Esophagus squamous epithelium (tissue), 5 donors: ENCODE results near the gene CALHM1. TPM values are rescaled to one million over a fixed set of nuclear protein-coding genes. Genes with fewer than 3 reads are reported as not detected.
"Not testable (repeated sequence)": the region's sequence is repeated elsewhere in the genome, so short reads cannot be mapped to it uniquely, and the experiment has no call there.

Source experiments
- DNase-seq: peaks from one replicate; lab custom pipeline; 2025; lab: John Stamatoyannopoulos, UW
- H3K27ac ChIP-seq, 4 donors: fragments of 200-600 bp; sonication (generic); one replicate each; pipeline ENCODE4 v1.5.1; 2016 to 2019; ENCODE audit warnings: mild to moderate bottlenecking in 1 of 4
- H3K27me3 ChIP-seq, 4 donors: fragments of 200-600 bp; sonication (generic); 1 replicate in 3 of 4; 2 replicates in 1 of 4; pipeline versions ENCODE4 v1.5.1 to v1.6.0; 2017 to 2021; ENCODE audit warnings: antibody characterized with exemption in 1 of 4
- H3K36me3 ChIP-seq, 3 donors: fragments of 200-600 bp; sonication (generic); one replicate each; pipeline ENCODE4 v1.5.1; 2016 to 2019
- H3K4me1 ChIP-seq, 3 donors: fragments of 200-600 bp; sonication (generic); one replicate each; pipeline ENCODE4 v1.5.1; 2017 to 2019
- H3K4me3 ChIP-seq, 4 donors: fragments of 200-600 bp; sonication (generic); 1 replicate in 3 of 4; 2 replicates in 1 of 4; pipeline ENCODE4 v1.5.1; 2016 to 2019; ENCODE audit warnings: mild to moderate bottlenecking in 2 of 4, moderate library complexity in 1 of 4
- H3K9me3 ChIP-seq, 3 donors: fragments of 200-600 bp; sonication (generic); one replicate each; pipeline ENCODE4 v1.5.1; 2016 to 2019
- POLR2A ChIP-seq, 4 donors: fragments of 450-650 bp; IDR thresholded peaks; one replicate each; pipeline ENCODE4 v1.6.1; 2017; ENCODE audit warnings: antibody characterized with exemption in 4 of 4, mild to moderate bottlenecking in 4 of 4, moderate library complexity in 3 of 4
- WGBS, 2 donors: methylation state at CpG; one replicate each; pipeline ENCODE4 v1.1.5; 2018; 5-methylcytosine and 5-hydroxymethylcytosine counted together
- intact Hi-C: fragments of 100-400 bp; cut with DNase I; formaldehyde crosslinking; loops from one replicate; pipeline ENCODE4 v1.15.0; 2022
- total RNA-seq, 4 donors: library from RNA; depleted of rRNA; stranded (reverse); fragments of >200 nt; gene quantifications; one replicate each; pipeline ENCODE4 v1.1.0, GENCODE V29; 2016
- TF ChIP-seq, protein P1 (sequence below), 6 experiments: fragments of 450-650 bp in 4 of 6; fragments of 200-600 bp in 2 of 6; sonication (generic) in 2 of 6; IDR thresholded peaks; one replicate each; pipeline ENCODE4 v1.5.1; 2016 to 2019; ENCODE audit warnings: antibody characterized with exemption in 6 of 6, mild to moderate bottlenecking in 4 of 6, moderate library complexity in 4 of 6
- donor health status: DM: yes; HTN: yes; CAD: no.

Gene CALHM1
- total RNA-seq, 4 donors from 2014 or later = not detected

- no peak for TF ChIP-seq POLR2A (IDR thresholded peaks at IDR 0.05)
- TF ChIP-seq, protein P1, sequence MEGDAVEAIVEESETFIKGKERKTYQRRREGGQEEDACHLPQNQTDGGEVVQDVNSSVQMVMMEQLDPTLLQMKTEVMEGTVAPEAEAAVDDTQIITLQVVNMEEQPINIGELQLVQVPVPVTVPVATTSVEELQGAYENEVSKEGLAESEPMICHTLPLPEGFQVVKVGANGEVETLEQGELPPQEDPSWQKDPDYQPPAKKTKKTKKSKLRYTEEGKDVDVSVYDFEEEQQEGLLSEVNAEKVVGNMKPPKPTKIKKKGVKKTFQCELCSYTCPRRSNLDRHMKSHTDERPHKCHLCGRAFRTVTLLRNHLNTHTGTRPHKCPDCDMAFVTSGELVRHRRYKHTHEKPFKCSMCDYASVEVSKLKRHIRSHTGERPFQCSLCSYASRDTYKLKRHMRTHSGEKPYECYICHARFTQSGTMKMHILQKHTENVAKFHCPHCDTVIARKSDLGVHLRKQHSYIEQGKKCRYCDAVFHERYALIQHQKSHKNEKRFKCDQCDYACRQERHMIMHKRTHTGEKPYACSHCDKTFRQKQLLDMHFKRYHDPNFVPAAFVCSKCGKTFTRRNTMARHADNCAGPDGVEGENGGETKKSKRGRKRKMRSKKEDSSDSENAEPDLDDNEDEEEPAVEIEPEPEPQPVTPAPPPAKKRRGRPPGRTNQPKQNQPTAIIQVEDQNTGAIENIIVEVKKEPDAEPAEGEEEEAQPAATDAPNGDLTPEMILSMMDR (IDR thresholded peaks at IDR 0.05) = no peak
- no peak for DNase-seq
- Histone ChIP-seq H3K4me3 (peak overlapping the region in 1 of 4 donors; percentile 79), H3K27ac (no peak overlapping the region), H3K9me3 (no peaks in the 10 kb centered on the region), H3K4me1 (peaks cover 9 to 28% (median 14%) of the 10 kb centered on the region in 3 donors), H3K27me3 (peaks cover 0 to 69% (median 10%) of the 10 kb centered on the region in 4 donors), H3K36me3 (no peaks in the 10 kb centered on the region)
- intact Hi-C loops = no loop called here
- WGBS, 2 donors = 66 to 82% methylated on average over 3 to 5 of the region's 5 CpGs
Observed at GRCh38 chr10:103492655-103493261, 34.1 kb upstream of the CALHM1 start.

DNA sequence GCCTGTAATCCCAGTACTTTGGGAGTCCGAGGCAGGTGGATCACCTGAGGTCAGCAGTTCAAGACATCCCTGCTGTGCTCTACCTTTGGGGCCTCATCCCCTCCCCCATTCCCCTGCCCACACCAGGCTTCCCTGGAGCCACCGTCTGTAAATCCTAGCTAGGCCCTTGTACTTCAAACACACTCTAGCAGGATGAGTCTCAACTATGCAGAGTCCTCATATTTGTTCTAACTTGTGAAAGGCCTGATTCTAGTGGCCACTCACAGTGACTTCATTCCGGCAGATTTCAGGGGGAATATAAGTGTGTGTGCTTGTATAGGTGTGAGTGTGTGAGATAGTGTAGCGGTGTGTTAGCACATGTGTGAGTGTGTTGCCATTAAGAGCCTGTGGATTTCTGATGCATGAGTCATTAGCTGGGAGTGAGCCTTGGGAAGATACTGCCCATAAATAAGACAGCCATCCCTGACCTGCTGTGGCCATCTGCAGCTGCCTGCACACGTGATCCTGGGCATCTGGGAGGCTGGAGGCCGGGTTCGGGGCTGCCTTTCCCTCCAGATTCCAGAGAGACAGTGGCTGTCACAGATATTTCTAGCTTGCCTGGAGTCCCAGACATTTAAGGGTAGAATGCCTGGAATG lies 33.1 kb upstream of the CALHM1 start:
- Histone ChIP-seq H3K36me3 (no peaks in the 10 kb centered on the region), H3K27me3 (peaks cover 0 to 60% (median 10%) of the 10 kb centered on the region in 4 donors), H3K27ac (no peak overlapping the region), H3K4me3 (no peak overlapping the region), H3K4me1 (peaks cover 9 to 28% (median 14%) of the 10 kb centered on the region in 3 donors), H3K9me3 (no peaks in the 10 kb centered on the region)
- WGBS, 2 donors = 52 to 57% methylated on average over 3 to 7 of the region's 7 CpGs
- no peak for TF ChIP-seq POLR2A (IDR thresholded peaks at IDR 0.05)
- TF ChIP-seq, protein P1 (IDR thresholded peaks at IDR 0.05) = no peak
- DNase-seq = no peak
- intact Hi-C loops = no loop called here

DNA sequence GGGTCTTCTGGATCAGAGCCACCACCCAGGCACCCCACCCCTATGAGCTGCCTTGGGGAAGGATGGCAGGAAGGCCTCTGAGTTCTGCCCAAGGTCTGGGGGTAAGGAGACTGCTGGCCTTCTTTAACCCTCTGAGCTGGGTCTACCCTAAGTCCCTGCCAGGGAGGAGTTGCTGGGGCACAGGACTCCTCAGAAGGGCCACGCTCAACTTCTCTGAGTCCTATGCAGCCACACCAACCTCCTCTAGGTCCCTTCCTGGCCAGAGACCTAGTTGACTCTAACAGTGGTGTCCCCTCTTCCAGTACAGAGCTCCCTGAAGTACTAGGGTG lies 32.2 kb upstream of the CALHM1 start:
- Histone ChIP-seq H3K4me1 (peaks cover 9 to 28% (median 14%) of the 10 kb centered on the region in 3 donors), H3K9me3 (no peaks in the 10 kb centered on the region), H3K4me3 (no peak overlapping the region), H3K27ac (no peak overlapping the region), H3K36me3 (no peaks in the 10 kb centered on the region), H3K27me3 (peaks cover 0 to 52% (median 10%) of the 10 kb centered on the region in 4 donors)
- WGBS, 2 donors = 100% methylated on average over 1 of the region's 1 CpG; no CpG with 5 or more reads in 1 of the 2 donors
- intact Hi-C loops = no loop called here
- no peak for DNase-seq
- TF ChIP-seq, protein P1 (IDR thresholded peaks at IDR 0.05) = no peak
- TF ChIP-seq POLR2A (IDR thresholded peaks at IDR 0.05) = no peak

GRCh38 chr10:103487410-103487708 lies 28.7 kb upstream of the CALHM1 start:
- no peaks in the 10 kb centered on the region for H3K9me3 ChIP-seq
- intact Hi-C loops = no loop called here
- no peak overlapping the region for H3K27ac ChIP-seq
- DNase-seq = no peak
- no peaks in the 10 kb centered on the region for H3K36me3 ChIP-seq
- no peak overlapping the region for H3K4me3 ChIP-seq
- H3K4me1 ChIP-seq = peaks cover 0 to 12% (median 0%) of the 10 kb centered on the region in 3 donors
- TF ChIP-seq, protein P1 (IDR thresholded peaks at IDR 0.05) = no peak
- no peak for TF ChIP-seq POLR2A (IDR thresholded peaks at IDR 0.05)
- H3K27me3 ChIP-seq = peaks cover 0 to 16% (median 0%) of the 10 kb centered on the region in 4 donors
- 65 to 81% methylated on average over 2 of the region's 2 CpGs for WGBS, 2 donors

- WGBS, 2 donors = 68 to 78% methylated on average over 3 to 8 of the region's 8 CpGs
- DNase-seq, H3K4me3 ChIP-seq, H3K4me1 ChIP-seq, H3K27ac ChIP-seq, intact Hi-C loops, H3K9me3 ChIP-seq, H3K36me3 ChIP-seq: not testable (repeated sequence)
- H3K27me3 ChIP-seq = peaks cover 0 to 11% (median 0%) of the 10 kb centered on the region in 4 donors
Observed at GRCh38 chr10:103486635-103487409, 28.1 kb upstream of the CALHM1 start.
